Kidney tubule cell (primary cell): Measurements from ENCODE around the gene C17orf67.

Experiments used
- DNase-seq: peaks from one replicate; pipeline ENCODE4 v3.0.0-alpha.2; 2018; ENCODE audit warnings: low spot score

Gene C17orf67

GRCh38 chr17:56808503-56808902 is 25.2 kb downstream of the C17orf67 start:
- no peak for DNase-seq

- DNase-seq: no peak
Observed at GRCh38 chr17:56807723-56808122, 26.0 kb downstream of the C17orf67 start.

- DNase-seq: no peak
Observed at GRCh38 chr17:56806949-56807348, 26.8 kb downstream of the C17orf67 start.

GRCh38 chr17:56804454-56804853 is 29.3 kb downstream of the C17orf67 start:
- DNase-seq: no peak

- DNase-seq: no peak
Observed at GRCh38 chr17:56803071-56803470, 30.6 kb downstream of the C17orf67 start.

GRCh38 chr17:56801459-56802178 is 32.1 kb downstream of the C17orf67 start:
- DNase-seq: no peak

GRCh38 chr17:56798916-56799315 is 34.8 kb downstream of the C17orf67 start:
- DNase-seq: peak; percentile 15

- DNase-seq: no peak
Observed at GRCh38 chr17:56796536-56796935, 37.2 kb downstream of the C17orf67 start.

GRCh38 chr17:56795221-56795865 is 38.4 kb downstream of the C17orf67 start:
- no peak for DNase-seq

GRCh38 chr17:56793957-56794356 is 39.8 kb downstream of the C17orf67 start:
- no peak for DNase-seq

- no peak for DNase-seq
Observed at GRCh38 chr17:56793531-56793930, 40.2 kb downstream of the C17orf67 start.

GRCh38 chr17:56792267-56792666 is 41.5 kb downstream of the C17orf67 start:
- DNase-seq: no peak

- DNase-seq: peak; percentile 95
Observed at GRCh38 chr17:56786989-56787482, 46.7 kb downstream of the C17orf67 start.

- no peak for DNase-seq
Observed at GRCh38 chr17:56785997-56786680, 47.6 kb downstream of the C17orf67 start.

GRCh38 chr17:56785405-56785804 is 48.3 kb downstream of the C17orf67 start:
- peak; percentile 16 for DNase-seq

- DNase-seq: no peak
Observed at GRCh38 chr17:56782338-56782737, 51.4 kb downstream of the C17orf67 start.

GRCh38 chr17:56781906-56782305 is 51.8 kb downstream of the C17orf67 start:
- no peak for DNase-seq

GRCh38 chr17:56779898-56780777 is 53.6 kb downstream of the C17orf67 start:
- peak; percentile 74 for DNase-seq

- DNase-seq: no peak
Observed at GRCh38 chr17:56779322-56779721, 54.4 kb downstream of the C17orf67 start.

GRCh38 chr17:56778898-56779297 is 54.8 kb downstream of the C17orf67 start:
- DNase-seq: no peak

GRCh38 chr17:56777859-56778258 is 55.9 kb downstream of the C17orf67 start:
- DNase-seq: no peak

- no peak for DNase-seq
Observed at GRCh38 chr17:56774650-56775049, 59.1 kb downstream of the C17orf67 start.
